NT2/D1 (cell line): ENCODE measurements around the gene NSMCE1.
"Not testable (repeated sequence)": the region's sequence is repeated elsewhere in the genome, so short reads cannot be mapped to it uniquely, and the experiment has no call there.

ENCODE experiments used
- DNase-seq: peaks from one replicate; pipeline ENCODE4 v3.0.0-alpha.2; 2011; ENCODE audit warnings: low read depth, low spot score
- H3K27me3 ChIP-seq: 2 replicates; pipeline ENCODE4 v1.6.0; 2011; ENCODE audit warnings: mild to moderate bottlenecking; ENCODE audit not compliant: insufficient read length, insufficient read depth
- H3K36me3 ChIP-seq: 2 replicates; pipeline ENCODE4 v1.6.1; 2011; ENCODE audit warnings: mild to moderate bottlenecking, low read length, mixed read lengths; ENCODE audit not compliant: insufficient read depth, insufficient read length
- H3K4me1 ChIP-seq: 2 replicates; pipeline ENCODE4 v1.5.1; 2011; ENCODE audit not compliant: insufficient read depth, insufficient read length
- H3K4me3 ChIP-seq: 2 replicates; pipeline ENCODE4 v1.5.1; 2011; ENCODE audit warnings: low read depth; ENCODE audit not compliant: insufficient read length
- H3K9ac ChIP-seq: 2 replicates; pipeline ENCODE4 v1.6.0; 2011; ENCODE audit warnings: low read depth; ENCODE audit not compliant: insufficient read length
- H3K9me3 ChIP-seq: 2 replicates; pipeline ENCODE4 v1.5.1; 2011; ENCODE audit warnings: mild to moderate bottlenecking, low read length; ENCODE audit not compliant: insufficient read depth
- SUZ12 ChIP-seq: IDR thresholded peaks from 2 replicates; pipeline ENCODE4 v1.6.1; 2011; ENCODE audit not compliant: insufficient read length, insufficient read depth; ENCODE audit errors: extremely low read depth
- YY1 ChIP-seq: IDR thresholded peaks from 2 replicates; pipeline ENCODE4 v1.6.1; 2011; ENCODE audit not compliant: insufficient read length, insufficient read depth
- ZNF274 ChIP-seq: IDR thresholded peaks from 2 replicates; pipeline ENCODE4 v1.6.1; 2011; ENCODE audit warnings: mild to moderate bottlenecking, low read depth, low read length

NSMCE1 gene

DNA sequence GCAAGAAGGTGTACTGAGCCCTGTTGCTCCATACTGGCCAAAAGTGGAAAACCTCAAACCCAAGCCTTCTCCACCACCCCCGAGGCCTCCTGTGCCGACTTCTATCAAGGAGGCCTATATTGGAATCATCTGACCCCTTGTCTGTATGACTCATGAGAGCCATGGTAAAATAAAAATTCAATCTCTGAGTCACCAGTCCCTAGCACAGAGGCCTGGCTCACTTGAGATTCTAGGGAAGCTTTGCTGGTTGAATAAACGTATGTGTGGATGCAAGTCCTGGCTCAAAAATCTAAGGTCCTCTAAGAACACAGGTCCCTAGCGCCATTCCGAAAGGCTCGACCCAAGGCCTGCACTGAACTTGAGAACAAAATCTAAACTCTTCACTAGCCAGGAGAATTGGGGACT is 15.0 kb downstream of the NSMCE1 start:
- TF ChIP-seq ZNF274, result no peak
- H3K4me1 ChIP-seq, result no peaks in the 10 kb centered on the region
- H3K9me3 ChIP-seq, result no peaks in the 10 kb centered on the region
- H3K27me3 ChIP-seq, result no peaks in the 10 kb centered on the region
- H3K36me3 ChIP-seq, result peaks cover 39% of the 10 kb centered on the region
- no peak for DNase-seq
- H3K9ac ChIP-seq, result no peak overlapping the region
- H3K4me3 ChIP-seq, result no peak overlapping the region

DNA sequence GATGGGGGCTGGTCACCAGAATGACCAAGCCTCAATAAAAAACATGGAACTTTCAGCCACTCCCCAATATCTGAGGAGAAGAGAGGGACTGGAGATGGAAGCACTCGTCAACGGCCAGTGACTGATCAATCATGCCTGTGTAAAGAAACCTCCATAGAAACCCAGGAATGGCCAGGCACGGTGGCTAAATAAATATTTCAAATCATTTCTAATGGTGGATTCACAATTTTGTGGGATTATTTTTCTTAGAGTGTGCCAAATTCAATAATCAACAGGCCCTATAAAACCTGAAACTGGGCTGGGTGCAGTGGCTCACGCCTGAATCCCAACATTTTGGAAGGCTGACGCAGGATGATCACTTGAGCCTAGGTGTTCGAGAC is 16.4 kb downstream of the NSMCE1 start:
- Histone ChIP-seq H3K36me3 (peaks cover 35% of the 10 kb centered on the region), H3K9ac (no peak overlapping the region), H3K9me3 (no peaks in the 10 kb centered on the region), H3K4me3 (no peak overlapping the region), H3K4me1 (no peaks in the 10 kb centered on the region), H3K27me3 (no peaks in the 10 kb centered on the region)
- no peak for DNase-seq
- TF ChIP-seq SUZ12, result no peak
- TF ChIP-seq YY1, result no peak
- TF ChIP-seq ZNF274, result no peak

DNA sequence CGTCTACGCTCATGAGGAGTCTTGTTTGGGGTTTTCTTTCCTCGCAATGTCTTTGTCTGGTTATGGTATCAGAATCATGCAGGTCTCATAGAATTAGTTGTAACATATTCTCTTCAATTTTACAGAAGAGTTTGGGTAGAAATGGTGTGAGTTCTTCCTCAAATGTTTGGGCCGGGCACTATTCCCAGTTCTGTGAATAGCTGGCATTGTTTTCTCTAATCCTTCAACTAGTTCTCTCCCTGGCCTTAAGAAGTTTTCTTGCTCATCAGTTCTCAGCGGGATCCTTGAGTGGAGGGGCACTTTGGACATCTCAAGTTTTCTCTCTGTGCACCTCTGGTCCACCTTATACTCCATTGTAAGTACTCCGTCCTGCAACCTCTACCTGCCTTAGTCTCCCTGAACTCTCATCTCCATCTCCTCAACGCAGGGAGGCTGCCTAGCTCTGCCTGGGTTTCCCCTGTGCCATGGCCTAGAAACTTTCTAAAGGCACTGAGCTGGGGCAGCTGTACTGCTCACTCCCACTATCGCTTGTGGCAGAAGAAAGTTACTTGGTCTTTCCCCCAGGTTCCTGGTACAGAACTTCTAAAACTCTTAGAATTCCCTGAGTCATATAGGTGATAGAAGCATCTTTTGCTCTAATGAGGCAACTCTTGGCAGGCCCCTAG is 16.9 kb downstream of the NSMCE1 start:
- H3K4me3 ChIP-seq, result no peak overlapping the region
- TF ChIP-seq SUZ12 (no peak), YY1 (no peak), ZNF274 (no peak)
- H3K36me3 ChIP-seq, result peaks cover 30% of the 10 kb centered on the region
- DNase-seq, result no peak
- no peaks in the 10 kb centered on the region for H3K9me3 ChIP-seq
- H3K9ac ChIP-seq, result no peak overlapping the region
- H3K4me1 ChIP-seq, result no peaks in the 10 kb centered on the region
- H3K27me3 ChIP-seq, result no peaks in the 10 kb centered on the region

GRCh38 chr16:27248886-27249285 is 19.7 kb downstream of the NSMCE1 start:
- H3K27me3 ChIP-seq, H3K9ac ChIP-seq, H3K9me3 ChIP-seq, DNase-seq, H3K4me1 ChIP-seq, H3K4me3 ChIP-seq: not testable (repeated sequence)
- H3K36me3 ChIP-seq, result peaks cover 21% of the 10 kb centered on the region

- no peak overlapping the region for H3K9ac ChIP-seq
- H3K4me3 ChIP-seq, result no peak overlapping the region
- no peak for DNase-seq
- H3K4me1 ChIP-seq, result no peaks in the 10 kb centered on the region
- H3K36me3 ChIP-seq, result peaks cover 18% of the 10 kb centered on the region
- H3K27me3 ChIP-seq, result no peaks in the 10 kb centered on the region
- no peaks in the 10 kb centered on the region for H3K9me3 ChIP-seq
- TF ChIP-seq YY1, result no peak
- TF ChIP-seq ZNF274, result no peak
Measured at GRCh38 chr16:27248036-27248435, 20.5 kb downstream of the NSMCE1 start.

GRCh38 chr16:27247076-27247475 is 21.5 kb downstream of the NSMCE1 start:
- peaks cover 15% of the 10 kb centered on the region for H3K36me3 ChIP-seq
- not testable (repeated sequence) for DNase-seq, H3K9ac ChIP-seq

GRCh38 chr16:27246439-27246838 is 22.1 kb downstream of the NSMCE1 start:
- TF ChIP-seq ZNF274 (no peak), YY1 (no peak), SUZ12 (no peak)
- Histone ChIP-seq H3K36me3 (peaks cover 12% of the 10 kb centered on the region), H3K27me3 (no peaks in the 10 kb centered on the region), H3K4me3 (no peak overlapping the region), H3K9ac (no peak overlapping the region), H3K9me3 (no peaks in the 10 kb centered on the region), H3K4me1 (peaks cover 3% of the 10 kb centered on the region)
- DNase-seq, result no peak

More at GRCh38 chr16:27247076-27247475, 21.5 kb downstream of the NSMCE1 start:
- H3K4me1 ChIP-seq, H3K9me3 ChIP-seq, H3K4me3 ChIP-seq, H3K27me3 ChIP-seq: not testable (repeated sequence)
